Iris pigment epithelial cell (primary cell): ENCODE measurements around the gene HSF2BP.
A peak's percentile ranks its signal among the peaks of the same experiment; 100 is the strongest.
"Not testable (repeated sequence)": the region's sequence is repeated elsewhere in the genome, so short reads cannot be mapped to it uniquely, and the experiment has no call there.

Experiments
- DNase-seq: peaks from one replicate; pipeline ENCODE4 v3.0.0-alpha.2; 2011; ENCODE audit warnings: low read depth

The HSF2BP gene

GRCh38 chr21:43651926-43652325, 7.4 kb downstream of the HSF2BP start:
- not testable (repeated sequence) for DNase-seq

- no peak for DNase-seq
Measured at GRCh38 chr21:43648171-43648570, 11.1 kb downstream of the HSF2BP start.

DNA sequence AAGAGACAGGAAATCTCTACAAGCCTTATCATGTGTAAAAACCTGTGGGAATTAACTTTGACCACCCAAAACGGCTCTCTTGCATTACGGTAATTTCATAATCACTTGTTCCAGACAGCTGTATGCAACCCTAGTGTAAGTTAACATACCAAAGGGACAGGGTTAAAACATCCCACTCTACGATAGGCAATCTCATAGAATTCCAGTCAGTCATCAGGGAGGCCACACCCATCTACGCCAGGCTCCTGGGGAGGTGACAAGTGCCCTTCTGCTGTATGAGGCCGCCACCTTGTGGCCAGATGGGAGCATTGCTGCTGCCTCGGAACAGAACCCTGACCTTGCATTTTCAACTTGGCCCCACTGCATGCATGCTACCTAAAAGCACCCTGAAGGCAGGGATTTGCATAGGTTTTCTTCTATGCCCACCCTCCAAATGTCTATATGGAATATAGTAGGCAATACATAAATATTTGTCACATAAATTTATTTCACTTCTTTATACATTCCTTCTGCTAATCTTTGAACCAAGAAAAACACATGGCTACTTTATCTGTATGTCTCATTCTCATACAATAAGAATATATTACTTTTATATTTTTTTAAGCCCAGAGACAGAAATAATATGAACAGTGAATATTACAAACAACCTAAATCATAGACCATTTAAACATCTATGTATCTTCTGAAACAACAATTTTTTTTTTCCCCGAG, 12.6 kb downstream of the HSF2BP start:
- DNase-seq: peak; percentile 95

DNA sequence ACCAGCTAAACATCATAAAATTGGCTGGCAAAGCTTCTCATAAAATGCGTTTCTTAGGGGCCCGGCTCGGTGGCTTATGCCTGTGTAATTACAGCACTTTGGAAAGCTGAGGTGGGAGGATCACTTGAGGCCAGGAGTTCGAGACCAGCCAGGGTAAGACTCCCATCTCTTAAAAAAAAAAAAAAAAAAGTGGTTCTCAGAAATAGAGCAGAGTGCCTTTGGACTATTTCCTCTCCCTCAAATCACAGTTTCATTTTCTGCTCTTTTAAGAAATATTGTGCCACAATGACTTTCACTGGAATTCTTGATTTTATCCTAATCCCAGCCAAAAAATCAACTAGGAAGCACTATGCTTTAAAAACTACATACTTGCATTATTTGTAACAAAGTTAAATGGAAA, 13.3 kb downstream of the HSF2BP start:
- no peak for DNase-seq

DNA sequence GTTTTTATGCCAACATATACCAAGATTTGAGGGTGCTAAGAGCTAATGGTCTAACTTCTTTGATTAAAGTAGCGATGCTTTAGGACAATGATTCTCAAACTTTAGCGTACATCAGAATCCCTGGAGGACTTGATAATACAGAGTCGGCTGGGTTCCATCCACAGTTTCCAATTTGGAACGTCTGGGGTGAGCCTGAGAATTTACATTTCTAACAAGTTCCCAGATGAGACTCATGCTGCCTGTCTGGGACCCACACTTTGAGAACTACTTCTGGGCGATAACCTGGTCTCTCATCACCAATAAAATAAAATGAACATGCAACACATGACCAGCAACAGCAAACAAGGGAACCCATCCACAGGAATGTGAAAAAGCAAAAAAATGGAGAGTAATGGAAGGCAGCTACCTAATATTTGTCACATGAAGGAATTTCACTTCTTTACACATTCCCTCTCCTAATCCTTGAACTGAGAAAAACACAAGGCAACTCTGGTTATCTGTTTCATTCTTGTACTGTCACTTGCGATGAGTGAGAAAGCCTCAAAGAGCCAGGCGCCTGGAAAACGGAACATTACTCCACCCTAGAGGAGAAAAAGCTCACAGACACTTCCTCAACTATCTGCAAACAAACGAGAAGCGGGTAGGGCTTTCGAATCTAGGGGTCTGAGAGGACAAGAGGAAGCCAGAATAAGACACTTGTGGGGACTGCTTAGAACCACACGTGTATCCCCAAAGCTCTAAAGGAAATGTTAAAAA, 14.0 kb downstream of the HSF2BP start:
- DNase-seq: peak; percentile 87

- peak; percentile 66 for DNase-seq
Measured at GRCh38 chr21:43644609-43645008, 14.7 kb downstream of the HSF2BP start.

DNA sequence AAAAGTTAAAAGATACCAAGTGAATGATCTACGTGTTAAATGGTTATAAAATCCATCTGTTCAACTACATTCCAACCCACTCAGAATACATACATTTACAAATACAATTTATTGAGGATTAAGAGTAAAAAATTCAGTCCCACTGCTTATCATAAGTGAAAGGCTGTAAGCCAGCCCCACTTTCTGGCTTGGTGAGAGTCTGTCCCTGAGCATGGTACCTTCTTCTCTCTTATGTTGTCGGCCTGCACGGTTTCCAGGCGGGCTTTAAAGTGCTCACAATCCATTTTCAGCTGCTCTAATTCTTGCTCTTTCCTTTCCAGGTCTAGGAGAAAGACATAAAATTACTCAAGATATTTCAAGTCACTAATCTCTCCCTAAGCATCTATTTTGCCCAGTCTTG, 15.2 kb downstream of the HSF2BP start:
- no peak for DNase-seq

GRCh38 chr21:43643193-43643592, 16.1 kb downstream of the HSF2BP start:
- DNase-seq: no peak

GRCh38 chr21:43640400-43640799, 18.9 kb downstream of the HSF2BP start:
- DNase-seq: no peak

DNA sequence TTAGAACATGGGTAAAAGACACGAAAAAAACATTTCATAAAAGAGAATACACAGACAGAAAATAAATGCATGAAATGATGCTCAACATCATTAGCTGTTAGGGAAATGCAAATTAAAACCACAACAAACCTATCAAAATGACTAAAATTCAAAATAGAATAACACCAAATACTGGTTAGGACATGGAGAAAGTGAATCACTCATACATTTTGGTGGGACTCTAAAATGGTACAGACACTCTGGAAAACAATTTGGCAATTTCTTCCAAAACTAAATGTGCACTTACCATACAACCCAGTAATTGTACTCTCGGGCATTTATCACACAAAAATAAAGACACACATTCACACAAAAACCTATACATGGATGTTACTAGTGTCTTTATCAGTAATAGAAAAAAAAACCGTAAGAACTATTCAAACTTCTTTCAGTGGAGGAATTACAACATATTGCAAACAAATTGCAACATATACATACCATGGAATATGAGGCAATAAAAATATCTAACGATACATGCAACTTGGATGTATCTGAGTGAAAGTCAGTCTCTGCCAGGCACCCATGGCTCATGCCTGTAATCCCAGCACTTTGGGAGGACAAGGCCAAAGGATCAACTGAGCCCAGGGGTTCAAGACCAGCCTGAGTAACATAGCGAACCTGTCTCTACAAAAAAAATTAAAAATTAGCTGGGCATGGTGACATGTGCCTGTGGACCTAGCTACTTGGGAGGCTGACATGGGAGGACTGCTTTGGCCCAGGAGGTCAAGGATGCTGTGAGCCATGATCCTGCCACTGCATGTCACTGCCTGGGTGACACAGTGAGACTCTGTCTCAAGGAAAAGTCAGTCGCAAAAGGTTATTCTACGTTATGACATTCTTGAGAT, 19.6 kb downstream of the HSF2BP start:
- DNase-seq: peak; percentile 91

DNA sequence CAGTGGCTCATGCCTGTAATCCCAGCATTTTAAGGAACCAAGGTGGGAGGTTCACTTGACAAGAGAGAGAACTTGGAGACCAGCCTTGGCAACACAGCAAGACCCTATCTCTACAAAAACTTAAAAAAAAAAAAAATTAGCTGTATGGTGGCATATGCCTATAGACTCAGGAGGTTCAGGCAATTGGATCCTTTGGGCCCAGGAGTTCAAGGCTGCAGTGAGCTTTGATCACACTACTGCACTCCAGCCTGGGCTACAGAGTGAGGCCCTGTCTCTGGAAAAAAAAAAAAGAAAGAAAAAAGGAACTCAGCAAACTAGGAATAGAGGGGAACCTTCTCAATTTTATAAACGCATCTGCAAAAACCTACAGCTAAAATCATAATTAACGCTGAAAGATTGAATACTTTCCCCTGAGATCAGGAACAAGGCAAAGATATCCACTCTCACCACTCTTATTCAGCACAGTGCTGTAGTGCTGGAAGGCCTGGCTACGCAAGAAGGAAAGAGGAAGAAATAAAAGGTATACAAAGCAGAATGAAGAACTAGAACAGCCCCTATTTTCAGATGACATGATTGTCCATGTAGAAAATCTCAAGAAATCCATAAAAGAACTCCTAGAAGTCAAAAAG, 21.6 kb downstream of the HSF2BP start:
- DNase-seq: no peak

- DNase-seq: no peak
Measured at GRCh38 chr21:43635436-43635835, 23.9 kb downstream of the HSF2BP start.

- peak; percentile 30 for DNase-seq
Measured at GRCh38 chr21:43634618-43635017, 24.7 kb downstream of the HSF2BP start.

DNA sequence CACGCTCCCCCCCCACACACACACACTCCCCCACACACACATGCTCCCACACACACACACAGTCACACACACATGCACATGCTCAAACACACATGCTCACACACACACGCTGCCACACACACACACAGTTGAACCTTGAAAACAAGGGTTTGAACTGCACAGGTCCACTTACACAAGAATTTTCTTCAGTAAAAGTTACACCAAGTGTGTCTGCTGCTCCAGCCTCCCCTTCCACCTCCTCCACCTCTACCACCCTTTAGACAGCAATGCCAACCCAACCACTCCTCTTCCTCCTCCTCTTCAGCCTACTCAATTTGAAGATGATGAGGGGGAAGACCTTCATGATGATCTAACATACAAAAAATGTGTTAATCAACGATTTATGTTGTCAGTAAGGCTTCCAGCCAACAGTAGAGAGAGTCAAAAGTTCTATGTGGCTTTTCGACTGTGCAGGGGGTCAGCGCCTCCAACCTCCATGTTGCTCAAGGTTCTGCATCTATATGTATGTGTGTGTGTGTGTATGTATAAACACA, 26.8 kb downstream of the HSF2BP start:
- DNase-seq: peak; percentile 26

GRCh38 chr21:43631411-43632107, 27.7 kb downstream of the HSF2BP start:
- no peak for DNase-seq

GRCh38 chr21:43627527-43627926, 31.8 kb downstream of the HSF2BP start:
- no peak for DNase-seq

DNA sequence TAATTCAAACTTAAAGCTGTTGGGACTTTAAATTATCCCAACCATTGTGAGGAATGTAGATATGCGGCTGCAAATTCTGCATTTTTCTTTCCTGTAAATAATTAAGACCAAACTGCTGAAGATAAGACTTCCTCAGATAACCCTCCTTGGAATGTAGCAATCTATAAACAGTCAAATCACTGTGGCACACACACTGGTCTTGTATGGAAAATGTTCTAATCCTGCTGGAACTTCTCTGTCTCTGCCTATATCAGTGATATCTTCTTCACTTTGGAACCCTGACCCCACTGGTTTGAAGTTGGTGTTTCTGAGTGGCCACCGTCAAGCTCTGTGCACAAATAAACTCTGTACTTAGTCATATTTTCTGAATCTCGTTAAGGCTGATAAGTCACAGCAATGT, 32.9 kb downstream of the HSF2BP start:
- peak; percentile 49 for DNase-seq

DNA sequence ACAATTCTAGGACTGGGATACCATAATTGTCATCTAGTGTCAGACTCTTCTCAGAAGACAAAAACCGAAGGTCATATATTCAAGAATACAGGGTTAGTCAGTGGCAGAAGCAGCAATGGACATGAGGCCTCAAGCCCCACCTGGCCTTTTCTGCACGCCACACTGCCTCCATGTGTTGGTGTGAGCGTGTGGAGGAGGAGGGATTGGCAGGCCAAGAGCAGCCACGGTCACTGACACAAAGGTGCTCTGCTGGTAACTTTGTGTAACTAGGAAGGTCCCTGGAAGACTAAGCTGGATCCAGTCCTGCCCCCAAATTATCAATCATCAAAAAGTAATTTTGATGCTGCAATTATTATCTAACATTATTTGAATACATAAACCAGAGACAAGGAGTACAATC, 34.9 kb downstream of the HSF2BP start:
- no peak for DNase-seq

DNA sequence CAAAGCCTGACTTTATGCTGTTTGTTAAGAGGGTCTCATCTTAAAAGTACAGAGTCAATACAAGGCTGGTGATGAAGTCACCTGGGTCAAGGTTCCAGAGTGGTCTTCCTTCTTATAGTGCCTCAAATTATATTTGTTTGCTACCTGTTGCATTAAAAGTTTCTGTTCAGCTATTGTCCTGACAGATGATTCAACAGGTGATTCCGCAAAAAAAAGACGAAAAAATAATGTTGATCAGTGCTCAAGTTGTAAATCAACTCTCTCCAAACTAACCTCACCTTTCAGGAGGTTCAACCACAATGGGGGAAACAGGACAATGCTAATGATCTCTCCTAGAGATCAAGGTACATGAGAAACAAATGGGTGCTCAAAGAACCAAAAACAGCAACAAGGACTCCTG, 35.7 kb downstream of the HSF2BP start:
- no peak for DNase-seq

DNA sequence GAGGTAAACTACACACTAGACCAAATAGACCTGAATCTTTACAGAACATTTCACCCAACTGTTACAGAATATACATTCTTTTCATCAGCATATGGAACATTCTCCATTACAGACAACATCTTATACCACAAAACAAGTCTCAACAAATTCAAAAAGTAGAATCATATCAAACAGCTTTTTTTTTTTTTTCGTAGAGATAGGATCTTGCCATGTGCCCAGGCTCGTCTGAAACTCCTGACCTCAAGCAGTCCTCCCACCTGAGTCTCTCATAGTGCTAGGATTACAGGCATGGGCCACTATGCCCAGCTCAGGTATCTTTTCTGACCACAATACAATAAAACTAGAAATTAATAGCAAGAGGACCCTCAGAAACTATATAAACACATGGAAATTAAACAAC, 36.5 kb downstream of the HSF2BP start:
- no peak for DNase-seq

GRCh38 chr21:43619856-43620255, 39.4 kb downstream of the HSF2BP start:
- DNase-seq: no peak
